HepG2 (cell line): ENCODE measurements around the gene ODAD4. TPM values are rescaled to one million over a fixed set of nuclear protein-coding genes. Genes with fewer than 3 reads are reported as not detected.

Experiments
- BCLAF1 ChIP-seq: fragments of 450-650 bp; IDR thresholded peaks from 2 replicates; pipeline ENCODE4 v1.6.1; 2017; ENCODE audit warnings: mild to moderate bottlenecking
- EP300 ChIP-seq, 3 experiments: sonication (generic) in 1 of 3; formaldehyde crosslinking in 1 of 3; IDR thresholded peaks; 2 replicates each; pipeline versions ENCODE4 v1.5.1 to v1.6.1; 2011 to 2020; ENCODE audit warnings: low read depth in 2 of 3, low read length in 2 of 3, borderline replicate concordance in 1 of 3, improper control_type of control experiment in 1 of 3, mild to moderate bottlenecking in 1 of 3, missing genetic modification reagents in 1 of 3, moderate library complexity in 1 of 3
- NBN ChIP-seq: fragments of 450-650 bp; conservative IDR thresholded peaks from 2 replicates; pipeline ENCODE4 v1.6.1; 2017
- SATB2 ChIP-seq: sonication (generic); formaldehyde crosslinking; IDR thresholded peaks from 2 replicates; pipeline ENCODE4 v1.5.0; 2020; ENCODE audit warnings: missing genetic modification reagents
- SP1 ChIP-seq, 2 experiments: fragments of 450-650 bp in 1 of 2; sonication (generic) in 1 of 2; formaldehyde crosslinking in 1 of 2; IDR thresholded peaks; 2 replicates each; pipeline versions ENCODE4 v1.4.0 to v1.6.1; 2016 to 2020; ENCODE audit warnings: missing genetic modification reagents in 1 of 2
- ZNF256 ChIP-seq: sonication (generic); formaldehyde crosslinking; conservative IDR thresholded peaks from 2 replicates; pipeline ENCODE4 v1.4.0; 2020; ENCODE audit warnings: missing genetic modification reagents
- ZNF326 ChIP-seq: sonication (generic); formaldehyde crosslinking; IDR thresholded peaks from 2 replicates; pipeline ENCODE4 v1.4.0; 2020; ENCODE audit warnings: missing genetic modification reagents, borderline replicate concordance
- ZNF431 ChIP-seq: sonication (generic); formaldehyde crosslinking; IDR thresholded peaks from 2 replicates; pipeline ENCODE4 v1.9.0; 2022; ENCODE audit warnings: missing genetic modification reagents, low read depth, mild to moderate bottlenecking, borderline replicate concordance
- ZNF468 ChIP-seq: sonication (generic); formaldehyde crosslinking; IDR thresholded peaks from 2 replicates; pipeline ENCODE4 v1.8.0; 2022; ENCODE audit warnings: mild to moderate bottlenecking, moderate library complexity, missing genetic modification reagents
- ZNF775 ChIP-seq: sonication (generic); formaldehyde crosslinking; IDR thresholded peaks from 2 replicates; pipeline ENCODE4 v1.4.0; 2020; ENCODE audit warnings: missing genetic modification reagents, mild to moderate bottlenecking, moderate library complexity, borderline replicate concordance
- polyA plus RNA-seq, 8 experiments: library from polyadenylated mRNA; depleted of rRNA in 3 of 8; stranded (reverse) in 7 of 8; unstranded in 1 of 8; fragments of >200 nt; fragmentation: Illumina TruSeq in 4 of 8; extraction: Trizol in 4 of 8; gene quantifications; 2 replicates each; pipeline versions ENCODE4 v1.2.1 to v1.2.3, GENCODE V29; 2011 to 2016; ENCODE audit warnings: low read depth in 4 of 8, missing spikeins in 1 of 8, mixed read lengths in 1 of 8; ENCODE audit not compliant: insufficient read depth in 1 of 8
- total RNA-seq, 5 experiments: library from RNA; depleted of rRNA; stranded (reverse); fragments of >200 nt; fragmentation: Illumina TruSeq; extraction: Trizol; gene quantifications; 2 replicates each; pipeline ENCODE4 v1.2.3, GENCODE V29; 2016; ENCODE audit warnings: low read depth in 1 of 5
- TF ChIP-seq, protein P1 (sequence below): sonication (generic); formaldehyde crosslinking; IDR thresholded peaks from 2 replicates; pipeline ENCODE4 v1.5.0; 2020; ENCODE audit warnings: mild to moderate bottlenecking, missing genetic modification reagents
- TF ChIP-seq, protein P2 (sequence below): sonication (generic); formaldehyde crosslinking; IDR thresholded peaks from 2 replicates; pipeline ENCODE4 v1.4.0; 2020; ENCODE audit warnings: missing genetic modification reagents

ODAD4 gene
- total and polyA plus RNA-seq, 2 of the 13 experiments (the other 11 are each of a cell fraction or from before 2014, with no cell fraction given) = 0.48 to 0.53 TPM

GRCh38 chr17:41930009-41930832 is at the start of gene ODAD4 (continued):
- TF ChIP-seq NBN = no peak
- TF ChIP-seq ZNF326 = no peak
- no peak for TF ChIP-seq ZNF775
- TF ChIP-seq, protein P1, sequence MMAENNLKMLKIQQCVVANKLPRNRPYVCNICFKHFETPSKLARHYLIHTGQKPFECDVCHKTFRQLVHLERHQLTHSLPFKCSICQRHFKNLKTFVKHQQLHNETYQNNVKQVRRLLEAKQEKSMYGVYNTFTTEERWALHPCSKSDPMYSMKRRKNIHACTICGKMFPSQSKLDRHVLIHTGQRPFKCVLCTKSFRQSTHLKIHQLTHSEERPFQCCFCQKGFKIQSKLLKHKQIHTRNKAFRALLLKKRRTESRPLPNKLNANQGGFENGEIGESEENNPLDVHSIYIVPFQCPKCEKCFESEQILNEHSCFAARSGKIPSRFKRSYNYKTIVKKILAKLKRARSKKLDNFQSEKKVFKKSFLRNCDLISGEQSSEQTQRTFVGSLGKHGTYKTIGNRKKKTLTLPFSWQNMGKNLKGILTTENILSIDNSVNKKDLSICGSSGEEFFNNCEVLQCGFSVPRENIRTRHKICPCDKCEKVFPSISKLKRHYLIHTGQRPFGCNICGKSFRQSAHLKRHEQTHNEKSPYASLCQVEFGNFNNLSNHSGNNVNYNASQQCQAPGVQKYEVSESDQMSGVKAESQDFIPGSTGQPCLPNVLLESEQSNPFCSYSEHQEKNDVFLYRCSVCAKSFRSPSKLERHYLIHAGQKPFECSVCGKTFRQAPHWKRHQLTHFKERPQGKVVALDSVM (CRISPR knock-in tag) = peak; percentile 73
- TF ChIP-seq BCLAF1 = no peak
- TF ChIP-seq SP1 (IDR thresholded peaks at IDR 0.05) = no peak
- TF ChIP-seq SP1 (CRISPR knock-in tag; IDR thresholded peaks at IDR 0.05) = peak; percentile 66
- peak; percentile 87; the same call in 1 of the 2 replicates for TF ChIP-seq ZNF431 (CRISPR knock-in tag)
- TF ChIP-seq, protein P2, sequence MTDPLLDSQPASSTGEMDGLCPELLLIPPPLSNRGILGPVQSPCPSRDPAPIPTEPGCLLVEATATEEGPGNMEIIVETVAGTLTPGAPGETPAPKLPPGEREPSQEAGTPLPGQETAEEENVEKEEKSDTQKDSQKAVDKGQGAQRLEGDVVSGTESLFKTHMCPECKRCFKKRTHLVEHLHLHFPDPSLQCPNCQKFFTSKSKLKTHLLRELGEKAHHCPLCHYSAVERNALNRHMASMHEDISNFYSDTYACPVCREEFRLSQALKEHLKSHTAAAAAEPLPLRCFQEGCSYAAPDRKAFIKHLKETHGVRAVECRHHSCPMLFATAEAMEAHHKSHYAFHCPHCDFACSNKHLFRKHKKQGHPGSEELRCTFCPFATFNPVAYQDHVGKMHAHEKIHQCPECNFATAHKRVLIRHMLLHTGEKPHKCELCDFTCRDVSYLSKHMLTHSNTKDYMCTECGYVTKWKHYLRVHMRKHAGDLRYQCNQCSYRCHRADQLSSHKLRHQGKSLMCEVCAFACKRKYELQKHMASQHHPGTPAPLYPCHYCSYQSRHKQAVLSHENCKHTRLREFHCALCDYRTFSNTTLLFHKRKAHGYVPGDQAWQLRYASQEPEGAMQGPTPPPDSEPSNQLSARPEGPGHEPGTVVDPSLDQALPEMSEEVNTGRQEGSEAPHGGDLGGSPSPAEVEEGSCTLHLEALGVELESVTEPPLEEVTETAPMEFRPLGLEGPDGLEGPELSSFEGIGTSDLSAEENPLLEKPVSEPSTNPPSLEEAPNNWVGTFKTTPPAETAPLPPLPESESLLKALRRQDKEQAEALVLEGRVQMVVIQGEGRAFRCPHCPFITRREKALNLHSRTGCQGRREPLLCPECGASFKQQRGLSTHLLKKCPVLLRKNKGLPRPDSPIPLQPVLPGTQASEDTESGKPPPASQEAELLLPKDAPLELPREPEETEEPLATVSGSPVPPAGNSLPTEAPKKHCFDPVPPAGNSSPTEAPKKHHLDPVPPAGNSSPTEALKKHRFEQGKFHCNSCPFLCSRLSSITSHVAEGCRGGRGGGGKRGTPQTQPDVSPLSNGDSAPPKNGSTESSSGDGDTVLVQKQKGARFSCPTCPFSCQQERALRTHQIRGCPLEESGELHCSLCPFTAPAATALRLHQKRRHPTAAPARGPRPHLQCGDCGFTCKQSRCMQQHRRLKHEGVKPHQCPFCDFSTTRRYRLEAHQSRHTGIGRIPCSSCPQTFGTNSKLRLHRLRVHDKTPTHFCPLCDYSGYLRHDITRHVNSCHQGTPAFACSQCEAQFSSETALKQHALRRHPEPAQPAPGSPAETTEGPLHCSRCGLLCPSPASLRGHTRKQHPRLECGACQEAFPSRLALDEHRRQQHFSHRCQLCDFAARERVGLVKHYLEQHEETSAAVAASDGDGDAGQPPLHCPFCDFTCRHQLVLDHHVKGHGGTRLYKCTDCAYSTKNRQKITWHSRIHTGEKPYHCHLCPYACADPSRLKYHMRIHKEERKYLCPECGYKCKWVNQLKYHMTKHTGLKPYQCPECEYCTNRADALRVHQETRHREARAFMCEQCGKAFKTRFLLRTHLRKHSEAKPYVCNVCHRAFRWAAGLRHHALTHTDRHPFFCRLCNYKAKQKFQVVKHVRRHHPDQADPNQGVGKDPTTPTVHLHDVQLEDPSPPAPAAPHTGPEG (CRISPR knock-in tag) = peak; percentile 91; the same call in 1 of the 2 replicates
- 0 out of 2 replicates have a peak, but pooled peaks have one; percentile 79 for TF ChIP-seq ZNF256
- no peak for TF ChIP-seq SATB2 (CRISPR knock-in tag)
- TF ChIP-seq ZNF468 (CRISPR knock-in tag) = no peak
- TF ChIP-seq EP300 (IDR thresholded peaks at IDR 0.05; ENCODE audit: low read depth in 2 of 2, low read length in 2 of 2) = peak in 1 of 2 experiments; percentile 62; a peak in 1 of 4 replicates
- TF ChIP-seq EP300 (CRISPR knock-in tag; IDR thresholded peaks at IDR 0.05; ENCODE audit: borderline replicate concordance) = peak; percentile 66; the same call in 1 of the 2 replicates
